ENCODE data around the gene TMEM212.

The TMEM212 gene

DNA sequence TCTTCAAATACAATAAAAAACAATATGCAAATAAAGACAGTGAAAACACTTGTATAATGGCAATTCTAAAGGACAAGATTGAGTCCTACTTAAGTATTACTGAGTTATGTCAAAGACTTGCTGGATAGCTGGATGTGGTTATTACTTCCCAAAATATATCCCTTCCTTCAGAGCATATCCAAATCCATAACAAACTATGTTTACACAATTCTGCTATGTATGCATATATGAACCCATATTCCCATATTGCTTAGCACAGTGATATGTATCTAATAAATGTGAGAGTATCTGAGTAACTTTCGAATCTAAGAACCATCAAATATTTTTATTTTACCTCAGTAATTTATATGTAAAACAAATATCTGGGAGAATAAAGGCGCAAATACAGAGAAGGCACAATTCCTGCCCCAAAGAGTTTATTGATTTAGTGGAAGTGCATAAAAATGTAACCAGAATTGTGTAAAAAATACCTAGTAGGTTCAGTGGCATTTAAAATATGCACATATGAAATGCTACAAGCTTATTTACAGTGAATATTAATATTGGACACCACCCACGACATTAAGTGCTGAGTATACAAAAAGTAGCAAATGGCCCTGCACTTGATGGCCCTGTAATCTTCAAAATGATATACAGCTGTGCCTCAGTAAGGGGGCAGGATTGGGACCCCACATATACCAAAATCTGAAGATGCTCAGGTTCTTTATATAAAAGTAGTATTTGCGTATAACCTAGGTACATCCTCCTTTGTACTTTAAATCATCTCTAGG lies 37.1 kb downstream of the TMEM212 start:
- no peak for DNase-seq (ENCODE audit: low read depth in 1 of 2, low spot score in 1 of 2)
- TF ChIP-seq, protein P1, sequence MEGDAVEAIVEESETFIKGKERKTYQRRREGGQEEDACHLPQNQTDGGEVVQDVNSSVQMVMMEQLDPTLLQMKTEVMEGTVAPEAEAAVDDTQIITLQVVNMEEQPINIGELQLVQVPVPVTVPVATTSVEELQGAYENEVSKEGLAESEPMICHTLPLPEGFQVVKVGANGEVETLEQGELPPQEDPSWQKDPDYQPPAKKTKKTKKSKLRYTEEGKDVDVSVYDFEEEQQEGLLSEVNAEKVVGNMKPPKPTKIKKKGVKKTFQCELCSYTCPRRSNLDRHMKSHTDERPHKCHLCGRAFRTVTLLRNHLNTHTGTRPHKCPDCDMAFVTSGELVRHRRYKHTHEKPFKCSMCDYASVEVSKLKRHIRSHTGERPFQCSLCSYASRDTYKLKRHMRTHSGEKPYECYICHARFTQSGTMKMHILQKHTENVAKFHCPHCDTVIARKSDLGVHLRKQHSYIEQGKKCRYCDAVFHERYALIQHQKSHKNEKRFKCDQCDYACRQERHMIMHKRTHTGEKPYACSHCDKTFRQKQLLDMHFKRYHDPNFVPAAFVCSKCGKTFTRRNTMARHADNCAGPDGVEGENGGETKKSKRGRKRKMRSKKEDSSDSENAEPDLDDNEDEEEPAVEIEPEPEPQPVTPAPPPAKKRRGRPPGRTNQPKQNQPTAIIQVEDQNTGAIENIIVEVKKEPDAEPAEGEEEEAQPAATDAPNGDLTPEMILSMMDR (IDR thresholded peaks at IDR 0.05; ENCODE audit: insufficient read depth, low read length) = no peak
- TF ChIP-seq GABPA (IDR thresholded peaks at IDR 0.05; ENCODE audit: low read depth) = no peak
- TF ChIP-seq, protein P2, sequence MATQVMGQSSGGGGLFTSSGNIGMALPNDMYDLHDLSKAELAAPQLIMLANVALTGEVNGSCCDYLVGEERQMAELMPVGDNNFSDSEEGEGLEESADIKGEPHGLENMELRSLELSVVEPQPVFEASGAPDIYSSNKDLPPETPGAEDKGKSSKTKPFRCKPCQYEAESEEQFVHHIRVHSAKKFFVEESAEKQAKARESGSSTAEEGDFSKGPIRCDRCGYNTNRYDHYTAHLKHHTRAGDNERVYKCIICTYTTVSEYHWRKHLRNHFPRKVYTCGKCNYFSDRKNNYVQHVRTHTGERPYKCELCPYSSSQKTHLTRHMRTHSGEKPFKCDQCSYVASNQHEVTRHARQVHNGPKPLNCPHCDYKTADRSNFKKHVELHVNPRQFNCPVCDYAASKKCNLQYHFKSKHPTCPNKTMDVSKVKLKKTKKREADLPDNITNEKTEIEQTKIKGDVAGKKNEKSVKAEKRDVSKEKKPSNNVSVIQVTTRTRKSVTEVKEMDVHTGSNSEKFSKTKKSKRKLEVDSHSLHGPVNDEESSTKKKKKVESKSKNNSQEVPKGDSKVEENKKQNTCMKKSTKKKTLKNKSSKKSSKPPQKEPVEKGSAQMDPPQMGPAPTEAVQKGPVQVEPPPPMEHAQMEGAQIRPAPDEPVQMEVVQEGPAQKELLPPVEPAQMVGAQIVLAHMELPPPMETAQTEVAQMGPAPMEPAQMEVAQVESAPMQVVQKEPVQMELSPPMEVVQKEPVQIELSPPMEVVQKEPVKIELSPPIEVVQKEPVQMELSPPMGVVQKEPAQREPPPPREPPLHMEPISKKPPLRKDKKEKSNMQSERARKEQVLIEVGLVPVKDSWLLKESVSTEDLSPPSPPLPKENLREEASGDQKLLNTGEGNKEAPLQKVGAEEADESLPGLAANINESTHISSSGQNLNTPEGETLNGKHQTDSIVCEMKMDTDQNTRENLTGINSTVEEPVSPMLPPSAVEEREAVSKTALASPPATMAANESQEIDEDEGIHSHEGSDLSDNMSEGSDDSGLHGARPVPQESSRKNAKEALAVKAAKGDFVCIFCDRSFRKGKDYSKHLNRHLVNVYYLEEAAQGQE (IDR thresholded peaks at IDR 0.05; ENCODE audit: insufficient replicate concordance, low read depth) = no peak
- no peak for TF ChIP-seq SPI1 (IDR thresholded peaks at IDR 0.05; ENCODE audit: borderline replicate concordance, low read depth)
- TF ChIP-seq POLR2AphosphoS5 (IDR thresholded peaks at IDR 0.05; ENCODE audit: low read depth) = no peak
- Histone ChIP-seq H3K4me3 (replicated peaks; ENCODE audit: insufficient read depth, low read length) (no peak overlapping the region), H3K27ac (replicated peaks) (no peak overlapping the region), H3K27me3 (ENCODE audit: insufficient read depth, poor library complexity, severe bottlenecking) (no peaks in the 10 kb centered on the region)

DNA sequence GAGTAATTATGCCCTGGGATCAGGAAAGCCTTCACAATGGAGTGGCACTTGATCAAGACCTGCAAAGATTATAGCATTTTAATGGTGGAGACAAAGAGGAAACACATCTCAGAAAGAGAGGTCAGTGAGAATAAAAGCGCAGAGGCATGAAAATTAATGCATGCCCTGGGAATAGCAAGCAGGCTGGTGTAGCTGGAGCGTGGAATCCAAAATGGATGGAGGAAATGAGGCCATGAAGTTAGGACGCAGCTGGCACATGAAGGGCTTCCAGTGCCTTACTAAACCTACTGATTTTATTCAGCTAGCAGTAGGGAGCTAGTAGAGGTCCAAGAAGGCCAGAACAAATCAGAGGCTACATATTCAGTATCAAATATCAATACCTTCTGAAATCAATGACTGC lies 38.1 kb downstream of the TMEM212 start:
- DNase-seq (ENCODE audit: low read depth in 1 of 2, low spot score in 1 of 2) = no peak
- TF ChIP-seq POLR2AphosphoS5 (IDR thresholded peaks at IDR 0.05; ENCODE audit: low read depth) = no peak
- no peak for TF ChIP-seq SPI1 (IDR thresholded peaks at IDR 0.05; ENCODE audit: borderline replicate concordance, low read depth)
- TF ChIP-seq GABPA (IDR thresholded peaks at IDR 0.05; ENCODE audit: low read depth) = no peak
- TF ChIP-seq, protein P2 (IDR thresholded peaks at IDR 0.05; ENCODE audit: insufficient replicate concordance, low read depth) = no peak
- TF ChIP-seq, protein P1 (IDR thresholded peaks at IDR 0.05; ENCODE audit: insufficient read depth, low read length) = no peak
- H3K27ac ChIP-seq (replicated peaks) = no peak overlapping the region
- H3K27me3 ChIP-seq (ENCODE audit: insufficient read depth, poor library complexity, severe bottlenecking) = no peaks in the 10 kb centered on the region
- no peak overlapping the region for H3K4me3 ChIP-seq (replicated peaks; ENCODE audit: insufficient read depth, low read length)

DNA sequence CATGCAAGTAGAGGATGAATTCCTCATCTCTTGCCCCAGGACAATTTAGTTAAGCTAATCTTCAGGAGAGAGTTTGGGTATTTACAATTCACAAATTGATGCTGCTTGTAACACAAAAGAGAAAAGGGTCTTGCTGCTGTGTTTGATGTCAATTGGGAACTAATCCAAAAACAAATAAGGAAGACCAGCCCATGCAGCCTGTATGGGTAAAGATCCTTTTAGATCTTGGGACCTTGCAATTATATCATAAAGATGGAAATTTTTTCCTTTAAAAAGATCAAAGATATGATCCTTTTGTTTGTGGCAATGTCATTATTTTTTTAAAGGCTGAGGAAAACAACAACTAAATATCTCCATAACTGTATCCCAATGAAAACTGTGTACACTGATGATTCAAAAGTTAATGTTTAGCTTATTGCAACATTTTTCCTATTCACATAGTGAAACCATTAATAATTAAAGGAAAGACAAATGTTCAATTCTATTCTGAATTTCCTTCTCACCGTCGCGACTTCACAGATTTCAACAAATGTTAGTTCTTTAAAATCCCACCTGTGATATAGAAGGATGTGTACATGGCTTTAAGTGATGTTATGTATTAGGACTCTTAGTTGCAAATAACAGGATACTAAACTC lies 40.2 kb downstream of the TMEM212 start:
- no peak for TF ChIP-seq POLR2AphosphoS5 (IDR thresholded peaks at IDR 0.05; ENCODE audit: low read depth)
- H3K27me3 ChIP-seq (ENCODE audit: insufficient read depth, poor library complexity, severe bottlenecking) = no peaks in the 10 kb centered on the region
- no peak overlapping the region for H3K27ac ChIP-seq (replicated peaks)
- H3K4me3 ChIP-seq (replicated peaks; ENCODE audit: insufficient read depth, low read length) = no peak overlapping the region
- no peak for DNase-seq (ENCODE audit: low read depth in 1 of 2, low spot score in 1 of 2)

DNA sequence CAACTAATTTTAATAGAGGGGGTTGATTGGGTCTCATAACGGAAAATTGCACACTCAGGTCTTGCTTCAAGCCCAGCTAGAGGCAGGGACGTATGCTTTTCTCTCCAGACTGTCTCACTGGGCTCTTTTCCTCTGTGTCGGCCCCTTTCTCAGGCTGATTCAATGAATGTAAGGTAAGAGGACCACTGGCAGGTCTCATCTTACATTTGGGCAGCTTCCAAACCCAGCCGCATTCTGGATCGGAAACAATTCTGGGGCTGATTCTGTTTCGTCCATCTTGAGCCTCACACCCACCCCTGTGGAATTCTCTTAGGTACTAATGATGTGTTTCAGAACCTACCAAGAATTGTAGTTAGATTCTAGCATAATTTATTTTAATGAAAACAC lies 40.7 kb downstream of the TMEM212 start:
- TF ChIP-seq, protein P1 (IDR thresholded peaks at IDR 0.05; ENCODE audit: insufficient read depth, low read length) = no peak
- TF ChIP-seq, protein P2 (IDR thresholded peaks at IDR 0.05; ENCODE audit: insufficient replicate concordance, low read depth) = no peak
- TF ChIP-seq POLR2AphosphoS5 (IDR thresholded peaks at IDR 0.05; ENCODE audit: low read depth) (no peak), SPI1 (IDR thresholded peaks at IDR 0.05; ENCODE audit: borderline replicate concordance, low read depth) (no peak), GABPA (IDR thresholded peaks at IDR 0.05; ENCODE audit: low read depth) (no peak)
- H3K27me3 ChIP-seq (ENCODE audit: insufficient read depth, poor library complexity, severe bottlenecking) = no peaks in the 10 kb centered on the region
- H3K27ac ChIP-seq (replicated peaks) = no peak overlapping the region
- no peak overlapping the region for H3K4me3 ChIP-seq (replicated peaks; ENCODE audit: insufficient read depth, low read length)
- no peak for DNase-seq (ENCODE audit: low read depth in 1 of 2, low spot score in 1 of 2)
